Fibroblast of mammary gland (primary cell): ENCODE measurements around the gene RAP2A.

Experiments
- DNase-seq: peaks from one replicate; pipeline ENCODE4 v3.0.0-alpha.2; 2010; ENCODE audit warnings: low read depth
- H3K4me3 ChIP-seq: 2 replicates; pipeline ENCODE4 v1.5.1; 2011; ENCODE audit warnings: low read depth, mild to moderate bottlenecking, low read length, moderate library complexity; ENCODE audit not compliant: control insufficient read depth
- TF ChIP-seq, protein P1 (sequence below): conservative IDR thresholded peaks from 2 replicates; pipeline ENCODE4 v1.5.1; 2011; ENCODE audit warnings: low read depth, low read length, inconsistent platforms; ENCODE audit not compliant: control insufficient read depth, insufficient read depth

RAP2A gene

DNA sequence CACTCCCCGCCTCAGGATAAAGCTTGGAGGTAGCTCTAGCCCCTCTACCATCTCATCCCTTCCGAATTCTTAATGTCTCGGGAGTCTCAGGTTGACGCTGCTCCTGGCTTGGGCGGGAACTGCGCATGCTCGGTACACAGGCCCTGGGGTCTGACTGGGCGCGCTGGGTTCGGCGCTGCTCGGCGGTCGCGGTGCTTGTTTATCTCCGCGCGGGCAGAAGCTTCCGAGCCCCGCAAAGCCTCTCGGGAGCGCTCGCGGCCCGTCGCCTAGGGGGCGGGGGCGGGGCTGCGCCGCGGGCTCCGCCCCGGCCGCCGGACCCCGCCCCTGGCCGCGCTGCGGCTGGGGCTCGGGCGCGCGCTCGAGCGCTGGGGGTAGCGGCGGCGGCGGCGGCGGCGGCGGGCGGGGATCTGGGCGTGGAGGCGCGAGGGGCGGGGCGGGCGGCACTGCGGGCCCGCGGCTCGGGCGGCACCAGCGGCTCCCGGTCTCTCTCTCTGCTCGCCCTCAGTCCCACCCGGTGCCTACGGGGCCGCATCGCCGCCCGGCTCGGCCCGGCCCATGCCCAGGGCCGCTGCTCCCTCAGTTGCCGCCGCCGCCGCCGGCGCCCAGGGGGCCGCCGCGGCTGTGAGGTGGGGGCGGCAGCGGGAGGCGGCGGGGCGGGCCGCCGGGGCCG, at the start of gene RAP2A:
Gene RAP2A, plus strand, starts transcription at position 443 of the 670 bp plus-strand sequence. CDS start 302 bp downstream, outside the sequence.
- TF ChIP-seq, protein P1, sequence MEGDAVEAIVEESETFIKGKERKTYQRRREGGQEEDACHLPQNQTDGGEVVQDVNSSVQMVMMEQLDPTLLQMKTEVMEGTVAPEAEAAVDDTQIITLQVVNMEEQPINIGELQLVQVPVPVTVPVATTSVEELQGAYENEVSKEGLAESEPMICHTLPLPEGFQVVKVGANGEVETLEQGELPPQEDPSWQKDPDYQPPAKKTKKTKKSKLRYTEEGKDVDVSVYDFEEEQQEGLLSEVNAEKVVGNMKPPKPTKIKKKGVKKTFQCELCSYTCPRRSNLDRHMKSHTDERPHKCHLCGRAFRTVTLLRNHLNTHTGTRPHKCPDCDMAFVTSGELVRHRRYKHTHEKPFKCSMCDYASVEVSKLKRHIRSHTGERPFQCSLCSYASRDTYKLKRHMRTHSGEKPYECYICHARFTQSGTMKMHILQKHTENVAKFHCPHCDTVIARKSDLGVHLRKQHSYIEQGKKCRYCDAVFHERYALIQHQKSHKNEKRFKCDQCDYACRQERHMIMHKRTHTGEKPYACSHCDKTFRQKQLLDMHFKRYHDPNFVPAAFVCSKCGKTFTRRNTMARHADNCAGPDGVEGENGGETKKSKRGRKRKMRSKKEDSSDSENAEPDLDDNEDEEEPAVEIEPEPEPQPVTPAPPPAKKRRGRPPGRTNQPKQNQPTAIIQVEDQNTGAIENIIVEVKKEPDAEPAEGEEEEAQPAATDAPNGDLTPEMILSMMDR, result no peak
- H3K4me3 ChIP-seq, result peak within 1 kb of the TSS; percentile 89
- peak; percentile 86 for DNase-seq

DNA sequence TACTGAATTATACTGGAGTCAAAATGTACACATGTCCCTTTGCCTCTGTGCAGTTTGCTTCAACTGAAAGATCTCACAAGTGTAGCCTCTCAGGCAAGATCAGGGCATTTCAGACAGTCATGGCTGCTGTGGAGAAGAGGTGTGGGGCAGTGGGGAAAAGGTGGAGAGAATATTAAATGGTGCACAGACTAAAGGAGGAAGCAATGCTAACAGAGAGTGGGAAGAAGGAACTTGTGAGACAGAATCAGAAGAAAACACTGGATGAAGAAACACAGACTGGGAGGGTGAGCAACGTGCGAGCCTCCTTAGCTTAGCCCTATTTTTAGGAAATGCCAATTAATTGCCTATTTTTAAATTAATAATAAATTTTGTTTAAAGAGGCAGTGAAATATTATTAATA, 49.6 kb upstream of the RAP2A start:
- H3K4me3 ChIP-seq, result no peak overlapping the region
- no peak for DNase-seq
- TF ChIP-seq, protein P1, result no peak

DNA sequence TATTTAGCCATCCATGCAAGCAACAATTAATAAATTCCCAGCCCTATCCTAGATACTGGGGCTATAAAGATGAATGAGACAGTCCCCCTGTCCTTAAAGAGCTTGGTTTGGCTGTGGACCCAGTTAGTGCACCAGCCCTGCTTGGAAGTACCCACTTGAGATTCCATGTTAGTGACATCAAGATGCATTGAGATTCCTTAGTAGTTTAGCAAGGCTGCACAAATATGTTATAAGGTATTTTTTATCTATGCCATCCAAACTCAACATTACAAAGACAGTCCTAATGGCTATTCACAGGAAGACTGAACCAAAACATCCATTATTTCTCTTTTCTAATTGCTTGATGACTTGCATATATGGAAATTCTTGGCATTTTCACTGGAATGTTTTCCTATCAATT, 48.8 kb upstream of the RAP2A start:
- TF ChIP-seq, protein P1, result no peak
- no peak for DNase-seq
- no peak overlapping the region for H3K4me3 ChIP-seq

DNA sequence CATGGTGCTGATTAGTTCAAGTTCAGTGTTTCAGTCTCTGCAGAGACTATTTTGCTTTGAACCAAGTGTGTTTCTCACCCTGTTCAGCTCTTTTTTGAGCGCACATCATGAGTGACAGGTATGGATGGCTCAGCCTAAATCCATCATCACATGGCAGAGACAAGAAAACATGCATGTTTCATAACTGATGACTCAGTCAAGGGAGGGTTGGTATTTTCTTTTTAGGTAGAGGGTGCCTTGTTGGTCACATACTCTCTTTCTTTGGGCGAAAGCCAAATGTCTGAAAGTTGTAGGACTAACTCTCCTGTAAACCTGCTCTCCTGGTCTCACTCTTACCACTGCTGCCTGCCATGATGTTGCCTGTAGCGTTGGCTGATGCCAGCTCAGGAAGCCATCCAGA, 48.1 kb upstream of the RAP2A start:
- TF ChIP-seq, protein P1, result no peak
- H3K4me3 ChIP-seq, result no peak overlapping the region
- DNase-seq, result no peak

DNA sequence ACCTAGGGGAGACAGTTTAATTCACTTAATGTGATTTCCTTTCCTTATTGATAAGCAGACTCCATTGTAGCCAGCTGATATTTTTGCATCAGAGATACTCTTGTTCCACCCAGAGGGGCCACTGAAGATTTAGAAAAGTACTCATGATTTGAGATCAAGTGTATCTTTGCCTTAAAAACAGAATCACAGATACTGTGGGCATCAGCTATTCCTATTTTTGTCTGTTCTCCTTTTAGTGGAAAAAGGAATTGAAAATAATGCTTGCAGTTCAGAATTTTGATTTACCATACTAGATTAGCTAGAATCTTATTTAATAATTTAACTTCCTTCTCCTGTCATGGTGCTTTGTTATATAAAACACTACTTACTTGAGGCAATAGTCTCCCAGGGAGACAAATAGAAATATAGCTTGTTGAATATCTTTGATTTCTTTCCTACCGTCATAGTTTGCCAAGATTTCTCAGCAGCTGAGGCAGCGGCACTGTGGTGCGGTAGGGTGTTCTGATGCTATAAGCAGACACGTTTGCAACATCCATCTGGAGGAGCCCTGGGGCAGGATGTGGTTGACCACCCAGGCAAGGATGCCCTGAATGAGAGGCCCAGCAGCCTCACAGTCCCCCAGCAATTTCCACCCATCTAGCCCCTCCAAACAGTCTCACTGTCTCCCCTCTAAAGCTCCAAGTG, 47.0 kb upstream of the RAP2A start:
- TF ChIP-seq, protein P1, result no peak
- H3K4me3 ChIP-seq, result no peak overlapping the region
- no peak for DNase-seq

DNA sequence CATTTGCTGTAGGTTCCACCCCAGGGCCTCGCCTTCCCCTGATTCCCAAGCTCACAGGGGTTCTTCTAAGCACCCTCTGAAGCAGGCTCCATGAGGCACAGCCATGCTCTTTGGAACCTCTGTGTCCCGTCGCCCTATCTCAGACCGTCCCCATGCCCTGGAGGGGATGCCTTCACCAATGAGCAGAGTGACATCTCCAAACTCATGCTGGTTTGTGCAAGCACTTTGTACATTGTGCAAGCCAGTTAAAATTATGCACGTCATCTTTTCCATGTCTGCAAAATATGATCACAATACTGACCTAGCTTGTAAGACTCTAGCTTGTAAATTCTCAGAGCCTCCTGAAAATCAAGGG, 46.5 kb upstream of the RAP2A start:
- no peak for DNase-seq
- TF ChIP-seq, protein P1, result no peak
- H3K4me3 ChIP-seq, result no peak overlapping the region
